ENCODE measurements around the gene UXS1. TPM values are rescaled to one million over a fixed set of nuclear protein-coding genes. Genes with fewer than 3 reads are reported as not detected.

The UXS1 gene
- total RNA-seq, 1 donor from 2014 or later = 49.2 TPM

DNA sequence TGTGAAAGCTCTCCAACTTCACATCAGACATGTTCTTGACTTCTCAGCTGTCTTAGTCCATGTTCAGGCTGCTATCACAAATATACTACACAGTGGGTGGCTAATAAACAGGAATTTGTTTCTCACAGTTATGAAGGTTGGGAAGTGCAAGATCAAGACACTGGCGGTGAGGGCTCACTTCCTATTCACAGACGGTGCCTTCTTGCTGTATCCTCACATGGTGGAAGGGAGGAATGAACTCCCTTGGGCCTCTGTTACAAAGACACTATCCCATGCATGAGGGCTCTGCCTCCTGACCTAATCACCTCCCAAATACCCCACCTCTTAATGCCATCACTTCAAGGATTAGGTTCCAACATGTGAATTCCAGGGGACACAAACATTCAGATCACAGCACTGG is 9.7 kb downstream of the UXS1 start:
- no peak overlapping the region for H3K4me3 ChIP-seq (ENCODE audit: insufficient read depth, low read depth, low read length)
- peaks cover 2% of the 10 kb centered on the region for H3K36me3 Mint-ChIP-seq (ENCODE audit: low read depth, unreplicated experiment)
- no peak for TF ChIP-seq EZH2 (IDR thresholded peaks at IDR 0.05; ENCODE audit: insufficient read depth, low read length)
- TF ChIP-seq, protein P1, sequence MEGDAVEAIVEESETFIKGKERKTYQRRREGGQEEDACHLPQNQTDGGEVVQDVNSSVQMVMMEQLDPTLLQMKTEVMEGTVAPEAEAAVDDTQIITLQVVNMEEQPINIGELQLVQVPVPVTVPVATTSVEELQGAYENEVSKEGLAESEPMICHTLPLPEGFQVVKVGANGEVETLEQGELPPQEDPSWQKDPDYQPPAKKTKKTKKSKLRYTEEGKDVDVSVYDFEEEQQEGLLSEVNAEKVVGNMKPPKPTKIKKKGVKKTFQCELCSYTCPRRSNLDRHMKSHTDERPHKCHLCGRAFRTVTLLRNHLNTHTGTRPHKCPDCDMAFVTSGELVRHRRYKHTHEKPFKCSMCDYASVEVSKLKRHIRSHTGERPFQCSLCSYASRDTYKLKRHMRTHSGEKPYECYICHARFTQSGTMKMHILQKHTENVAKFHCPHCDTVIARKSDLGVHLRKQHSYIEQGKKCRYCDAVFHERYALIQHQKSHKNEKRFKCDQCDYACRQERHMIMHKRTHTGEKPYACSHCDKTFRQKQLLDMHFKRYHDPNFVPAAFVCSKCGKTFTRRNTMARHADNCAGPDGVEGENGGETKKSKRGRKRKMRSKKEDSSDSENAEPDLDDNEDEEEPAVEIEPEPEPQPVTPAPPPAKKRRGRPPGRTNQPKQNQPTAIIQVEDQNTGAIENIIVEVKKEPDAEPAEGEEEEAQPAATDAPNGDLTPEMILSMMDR (IDR thresholded peaks at IDR 0.05; ENCODE audit: insufficient read depth, low read depth, low read length) = no peak
- peaks cover 58% of the 10 kb centered on the region for H4K20me1 ChIP-seq (ENCODE audit: insufficient read depth, low read length)
- H3K4me3 Mint-ChIP-seq (ENCODE audit: unreplicated experiment) = no peak overlapping the region
- H3K4me2 ChIP-seq (ENCODE audit: low read length) = no peak overlapping the region
- no peaks in the 10 kb centered on the region for H3K9me3 Mint-ChIP-seq (ENCODE audit: unreplicated experiment)
- H3K36me3 ChIP-seq (ENCODE audit: insufficient read depth, low read length) = no peaks in the 10 kb centered on the region
- H2AFZ ChIP-seq (ENCODE audit: low read depth, low read length) = no peak overlapping the region
- no peak overlapping the region for H3K27ac ChIP-seq (ENCODE audit: low read depth, low read length)
- no peaks in the 10 kb centered on the region for H3K9me3 ChIP-seq (ENCODE audit: insufficient read depth, low read depth, low read length)
- no peak overlapping the region for H3K27ac Mint-ChIP-seq (ENCODE audit: unreplicated experiment)
- no peak for FAIRE-seq
- DNase-seq (ENCODE audit: low read depth) = no peak
- H3K9ac ChIP-seq (ENCODE audit: low read length) = no peak overlapping the region
- peaks cover 51% of the 10 kb centered on the region for H3K79me2 ChIP-seq (ENCODE audit: insufficient read depth, low read length)
- H3K4me1 Mint-ChIP-seq (ENCODE audit: low read depth, unreplicated experiment) = peaks cover 4% of the 10 kb centered on the region
- no peaks in the 10 kb centered on the region for H3K27me3 ChIP-seq (ENCODE audit: insufficient read depth, low read length)
- H3K27me3 Mint-ChIP-seq (ENCODE audit: low read depth, unreplicated experiment) = no peaks in the 10 kb centered on the region
- H3K4me1 ChIP-seq (ENCODE audit: insufficient read depth, low read length) = no peaks in the 10 kb centered on the region

DNA sequence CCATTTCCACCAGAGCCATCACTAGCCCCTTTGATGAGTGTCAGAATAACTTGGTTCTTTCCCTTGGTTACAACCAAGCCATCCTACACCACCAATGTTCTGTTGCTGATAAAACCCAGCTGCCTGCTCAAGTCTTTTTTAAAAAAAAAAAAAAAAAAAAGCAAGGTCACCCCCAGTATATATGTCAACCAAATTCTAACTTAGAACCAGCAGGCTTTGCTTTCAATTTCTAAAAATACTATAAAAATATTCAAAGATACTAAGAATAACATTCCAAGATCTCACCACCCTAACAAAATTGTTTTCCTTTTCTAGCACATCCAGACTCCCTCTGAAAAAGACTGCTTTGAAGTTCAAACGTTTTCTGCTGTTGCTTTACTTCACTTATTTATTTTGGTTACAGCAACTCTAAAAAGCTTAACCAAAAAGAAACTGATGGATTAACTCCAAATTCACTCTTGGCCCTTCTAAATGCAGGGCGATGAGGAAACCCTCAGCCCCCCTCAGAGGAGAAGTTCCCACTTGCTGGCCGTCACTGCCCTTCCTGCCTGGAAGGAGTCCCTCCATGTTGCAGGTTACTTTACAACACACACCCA is 10.9 kb downstream of the UXS1 start:
- Mint-ChIP-seq H3K9me3 (ENCODE audit: unreplicated experiment) (no peaks in the 10 kb centered on the region), H3K36me3 (ENCODE audit: low read depth, unreplicated experiment) (peaks cover 2% of the 10 kb centered on the region), H3K4me1 (ENCODE audit: low read depth, unreplicated experiment) (peaks cover 4% of the 10 kb centered on the region), H3K27ac (ENCODE audit: unreplicated experiment) (no peak overlapping the region), H3K27me3 (ENCODE audit: low read depth, unreplicated experiment) (no peaks in the 10 kb centered on the region), H3K4me3 (ENCODE audit: unreplicated experiment) (no peak overlapping the region)
- no peak for TF ChIP-seq EZH2 (IDR thresholded peaks at IDR 0.05; ENCODE audit: insufficient read depth, low read length)
- TF ChIP-seq, protein P1 (IDR thresholded peaks at IDR 0.05; ENCODE audit: insufficient read depth, low read depth, low read length) = no peak
- FAIRE-seq = no peak
- Histone ChIP-seq H3K27me3 (ENCODE audit: insufficient read depth, low read length) (no peaks in the 10 kb centered on the region), H2AFZ (ENCODE audit: low read depth, low read length) (no peak overlapping the region), H3K4me2 (ENCODE audit: low read length) (no peak overlapping the region), H3K4me1 (ENCODE audit: insufficient read depth, low read length) (no peaks in the 10 kb centered on the region), H3K36me3 (ENCODE audit: insufficient read depth, low read length) (no peaks in the 10 kb centered on the region), H3K9ac (ENCODE audit: low read length) (no peak overlapping the region), H3K27ac (ENCODE audit: low read depth, low read length) (no peak overlapping the region), H4K20me1 (ENCODE audit: insufficient read depth, low read length) (peaks cover 55% of the 10 kb centered on the region), H3K9me3 (ENCODE audit: insufficient read depth, low read depth, low read length) (no peaks in the 10 kb centered on the region), H3K4me3 (ENCODE audit: insufficient read depth, low read depth, low read length) (no peak overlapping the region), H3K79me2 (ENCODE audit: insufficient read depth, low read length) (peaks cover 39% of the 10 kb centered on the region)
- no peak for DNase-seq (ENCODE audit: low read depth)

DNA sequence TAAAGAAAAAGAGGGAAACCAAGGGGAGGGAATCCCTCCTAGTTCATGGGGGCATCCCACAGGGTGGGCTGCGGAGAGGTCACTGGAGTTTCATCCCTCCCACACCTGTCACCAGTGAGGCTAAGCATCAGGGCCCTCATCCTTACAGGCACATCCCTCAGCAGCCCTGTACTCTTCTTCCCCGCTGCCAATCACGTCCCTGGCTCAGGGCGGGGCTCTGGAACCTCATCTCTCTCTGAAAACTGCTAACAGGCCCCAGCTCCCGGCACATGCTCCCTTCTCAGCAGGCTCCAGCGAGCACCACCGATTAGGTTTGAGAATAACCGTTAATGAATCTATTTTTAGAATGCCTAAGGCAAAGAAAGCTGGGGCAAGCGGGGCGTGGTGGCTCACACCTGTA is 13.0 kb downstream of the UXS1 start:
- Histone ChIP-seq H2AFZ (ENCODE audit: low read depth, low read length) (no peak overlapping the region), H3K9me3 (ENCODE audit: insufficient read depth, low read depth, low read length) (no peaks in the 10 kb centered on the region), H3K27me3 (ENCODE audit: insufficient read depth, low read length) (no peaks in the 10 kb centered on the region), H3K4me2 (ENCODE audit: low read length) (no peak overlapping the region), H3K4me1 (ENCODE audit: insufficient read depth, low read length) (no peaks in the 10 kb centered on the region), H3K4me3 (ENCODE audit: insufficient read depth, low read depth, low read length) (no peak overlapping the region), H3K27ac (ENCODE audit: low read depth, low read length) (no peak overlapping the region), H3K36me3 (ENCODE audit: insufficient read depth, low read length) (no peaks in the 10 kb centered on the region), H3K79me2 (ENCODE audit: insufficient read depth, low read length) (peaks cover 28% of the 10 kb centered on the region), H4K20me1 (ENCODE audit: insufficient read depth, low read length) (peaks cover 61% of the 10 kb centered on the region), H3K9ac (ENCODE audit: low read length) (no peak overlapping the region)
- H3K4me3 Mint-ChIP-seq (ENCODE audit: unreplicated experiment) = no peak overlapping the region
- TF ChIP-seq, protein P1 (IDR thresholded peaks at IDR 0.05; ENCODE audit: insufficient read depth, low read depth, low read length) = no peak
- TF ChIP-seq EZH2 (IDR thresholded peaks at IDR 0.05; ENCODE audit: insufficient read depth, low read length) = no peak
- no peak for DNase-seq (ENCODE audit: low read depth)
- H3K36me3 Mint-ChIP-seq (ENCODE audit: low read depth, unreplicated experiment) = peaks cover 2% of the 10 kb centered on the region
- no peaks in the 10 kb centered on the region for H3K27me3 Mint-ChIP-seq (ENCODE audit: low read depth, unreplicated experiment)
- H3K9me3 Mint-ChIP-seq (ENCODE audit: unreplicated experiment) = no peaks in the 10 kb centered on the region
- no peak for FAIRE-seq
- H3K4me1 Mint-ChIP-seq (ENCODE audit: low read depth, unreplicated experiment) = peaks cover 4% of the 10 kb centered on the region
- H3K27ac Mint-ChIP-seq (ENCODE audit: unreplicated experiment) = no peak overlapping the region
